Endometrial microvascular endothelial cells (primary cell): ENCODE results near the gene SNX11. TPM values are rescaled to one million over a fixed set of nuclear protein-coding genes. Genes with fewer than 3 reads are reported as not detected.

Source experiments
- in situ Hi-C: cut with HindIII; loops from 2 replicates; pipeline ENCODE4 v1.10.0; 2017; ENCODE audit warnings: low sequenced_read_pairs, low pct_unique_long_range_greater_than_20kb; ENCODE audit errors: inconsistent ontology term
- total RNA-seq: library from RNA; depleted of rRNA; stranded (reverse); fragments of >200 nt; gene quantifications from one replicate; pipeline ENCODE4 v1.2.3, GENCODE V29; 2015; ENCODE audit errors: inconsistent ontology term

The SNX11 gene
- total RNA-seq, 1 donor from 2014 or later: 27.2 TPM

DNA sequence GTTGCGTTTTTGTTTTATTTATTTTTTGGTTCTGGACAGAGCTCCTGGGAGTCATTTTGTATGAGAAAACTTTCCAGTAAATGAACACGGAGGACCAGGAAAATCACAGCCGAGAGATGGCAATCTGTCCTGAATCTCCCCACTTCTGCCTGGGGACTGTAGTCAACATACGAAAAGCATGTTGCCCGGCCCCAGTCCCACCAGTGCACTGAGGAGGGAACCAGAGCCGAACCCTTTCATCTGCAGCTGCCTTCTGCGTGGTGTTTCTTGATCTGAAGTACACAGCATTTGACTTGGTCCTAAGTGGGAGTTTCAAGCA lies 18.9 kb downstream of the SNX11 start:
- in situ Hi-C loops: no loop called here

DNA sequence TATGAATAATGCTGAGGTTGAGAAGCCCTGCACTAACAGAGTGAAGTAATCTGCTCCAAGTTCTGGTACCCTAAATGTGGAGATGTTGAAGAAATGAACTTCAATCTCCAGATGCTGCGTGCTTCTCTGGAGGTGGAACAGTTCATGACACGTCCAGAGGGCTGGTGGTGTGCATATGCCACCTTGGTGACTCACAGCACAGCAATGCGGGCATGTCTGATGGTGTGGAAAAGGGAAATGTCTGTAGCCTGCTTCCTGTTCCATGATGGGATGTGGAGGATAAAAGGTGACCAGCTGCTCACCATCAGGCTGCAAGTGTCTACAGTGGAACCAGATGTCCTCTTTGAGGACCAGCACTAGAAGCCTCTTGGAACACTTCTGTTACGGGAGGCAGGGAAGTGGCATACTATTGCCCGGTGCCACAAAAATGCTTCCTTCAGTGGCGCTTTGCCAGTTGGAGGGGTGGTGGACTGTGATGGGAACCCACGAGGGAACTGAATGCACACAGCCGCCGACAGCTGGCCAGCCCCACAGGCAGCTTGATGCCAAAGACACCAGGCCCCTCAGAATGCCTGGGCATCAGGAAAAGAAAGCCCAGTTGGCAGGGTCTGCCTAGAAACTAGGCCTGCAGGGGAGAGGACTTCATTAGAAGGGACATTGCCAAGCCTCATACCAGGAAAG lies 19.9 kb downstream of the SNX11 start:
- in situ Hi-C loops: no loop called here

DNA sequence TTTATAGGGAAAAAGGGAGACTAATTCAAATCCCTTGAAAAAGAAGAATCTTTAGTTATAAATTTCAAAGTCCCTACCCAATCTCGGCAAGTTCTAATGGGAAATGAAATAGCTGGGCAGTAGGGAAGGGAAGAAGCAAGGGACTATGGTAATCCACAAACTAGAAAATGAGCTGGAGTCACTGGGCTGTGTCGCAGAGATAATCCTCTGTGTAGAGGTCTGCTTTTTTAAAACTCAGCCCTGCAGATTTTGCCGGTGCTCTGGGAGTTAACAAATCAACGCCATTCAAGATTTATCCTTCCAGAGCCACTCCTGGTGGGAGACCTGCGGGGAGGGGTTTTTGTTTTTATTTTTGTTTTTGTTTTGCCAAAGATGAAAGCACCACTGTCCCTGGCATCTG lies 20.8 kb downstream of the SNX11 start:
- in situ Hi-C loops: no loop called here

DNA sequence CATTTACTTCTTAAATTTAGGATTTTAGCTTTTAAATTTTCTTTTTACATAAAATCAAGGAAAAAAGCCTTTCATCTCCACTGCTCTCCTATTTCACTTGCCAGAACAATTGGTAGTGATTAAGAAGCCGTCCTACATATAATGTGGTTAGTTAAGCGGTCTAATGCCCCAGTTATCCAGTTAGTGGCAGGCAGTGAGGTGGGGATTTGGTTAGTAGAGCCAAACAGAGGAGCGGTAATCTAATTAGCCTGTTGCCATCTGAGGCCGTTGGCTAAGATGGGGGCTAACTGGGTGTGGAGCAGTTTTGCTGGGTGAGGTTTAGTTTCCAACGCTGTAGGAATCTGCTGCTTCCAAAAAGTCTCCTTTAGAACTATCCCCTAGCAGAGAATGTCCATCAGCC lies 22.4 kb downstream of the SNX11 start:
- in situ Hi-C loops: no loop called here

DNA sequence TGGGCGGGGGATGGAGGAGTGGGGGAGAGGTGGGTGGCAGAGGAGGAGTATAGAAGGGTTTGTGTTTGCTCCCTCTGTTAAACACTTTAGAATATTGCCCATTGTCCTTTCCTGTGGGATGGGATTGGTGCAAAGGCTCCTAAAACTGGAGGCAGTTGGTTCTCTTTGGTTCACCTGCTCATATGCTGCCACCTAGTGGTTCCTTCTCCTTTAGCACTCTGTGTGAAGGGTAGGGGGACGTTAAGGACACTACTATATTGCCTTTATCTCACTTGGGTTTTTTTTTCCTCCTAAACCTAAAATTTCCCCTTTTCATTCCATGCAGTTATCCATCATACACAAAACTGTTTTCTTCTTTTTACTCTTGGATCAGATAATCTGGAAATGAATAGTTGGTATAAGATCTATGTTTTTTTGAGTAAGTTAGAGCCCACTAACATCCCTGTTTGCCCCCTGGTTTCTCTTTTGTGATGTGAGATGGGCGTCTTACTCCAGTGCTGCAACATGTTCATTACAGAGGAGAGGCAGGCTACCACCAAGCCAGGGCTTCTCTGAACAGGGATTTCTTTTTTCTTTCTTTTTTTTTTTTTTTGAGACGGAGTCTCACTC lies 23.8 kb downstream of the SNX11 start:
- in situ Hi-C loops: no loop called here

DNA sequence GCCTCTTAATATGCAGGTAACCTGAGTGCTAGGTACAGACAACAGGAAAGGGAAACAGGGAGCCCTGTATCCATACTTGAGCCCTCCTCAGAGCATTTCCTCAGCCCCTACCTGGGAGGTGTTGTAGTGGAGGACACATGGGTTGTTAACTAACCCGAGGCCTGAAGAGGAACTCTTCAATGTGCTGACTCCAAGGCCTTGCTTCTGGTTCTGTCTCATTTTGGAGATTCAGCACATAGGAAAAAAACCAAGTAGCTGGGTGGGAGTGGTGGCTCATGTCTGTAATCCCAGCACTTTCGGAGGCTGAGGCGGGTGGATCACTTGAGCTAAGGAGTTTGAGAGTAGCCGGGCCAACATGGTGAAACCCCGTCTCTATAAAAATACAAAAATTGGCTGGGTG lies 24.8 kb downstream of the SNX11 start:
- in situ Hi-C loops: no loop called here

DNA sequence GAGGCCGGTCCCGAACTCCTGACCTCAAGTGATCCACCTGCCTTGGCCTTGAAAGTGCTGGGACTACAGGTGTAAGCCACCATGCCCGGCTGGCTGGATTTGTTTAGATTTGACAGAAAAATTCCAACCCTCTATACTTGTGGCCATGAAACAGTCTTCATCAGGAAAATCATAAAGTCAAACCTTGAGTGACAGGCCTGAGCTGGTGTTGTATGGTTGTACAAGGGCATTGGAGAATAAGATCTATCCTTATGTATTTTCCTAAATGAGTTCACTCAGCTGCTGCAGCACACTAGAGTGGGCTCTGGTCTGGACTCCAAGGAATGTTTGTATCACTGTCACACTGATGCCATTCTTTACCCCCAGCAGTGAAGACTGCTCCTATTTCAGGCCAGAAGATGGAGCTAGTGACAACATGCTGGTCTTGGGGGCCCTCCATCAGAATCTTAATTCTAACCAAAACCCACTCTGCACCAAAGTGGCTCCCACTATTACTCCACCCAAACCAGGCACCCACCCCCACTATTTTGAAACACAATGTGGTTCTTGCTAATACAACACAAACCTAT lies 27.4 kb downstream of the SNX11 start:
- in situ Hi-C loops: no loop called here

DNA sequence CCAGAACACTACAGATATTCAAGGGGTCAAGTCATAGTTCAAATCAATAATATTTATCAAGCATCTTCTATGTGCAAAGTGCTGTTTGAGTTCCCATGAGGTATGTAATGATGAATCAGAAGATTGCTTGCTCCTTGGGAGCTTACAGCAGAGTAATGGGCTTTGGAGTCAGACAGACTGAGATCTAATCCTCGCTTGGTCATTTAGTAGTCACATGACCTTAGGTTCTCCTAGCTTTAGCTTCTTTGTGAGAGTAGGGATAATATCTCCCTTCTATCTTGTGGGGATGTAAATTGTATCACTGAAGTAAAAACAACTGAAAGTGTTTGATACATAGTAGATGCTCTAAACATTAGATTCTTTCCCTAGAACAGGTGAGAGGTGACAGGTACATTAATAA lies 30.1 kb downstream of the SNX11 start:
- in situ Hi-C loops: no loop called here

DNA sequence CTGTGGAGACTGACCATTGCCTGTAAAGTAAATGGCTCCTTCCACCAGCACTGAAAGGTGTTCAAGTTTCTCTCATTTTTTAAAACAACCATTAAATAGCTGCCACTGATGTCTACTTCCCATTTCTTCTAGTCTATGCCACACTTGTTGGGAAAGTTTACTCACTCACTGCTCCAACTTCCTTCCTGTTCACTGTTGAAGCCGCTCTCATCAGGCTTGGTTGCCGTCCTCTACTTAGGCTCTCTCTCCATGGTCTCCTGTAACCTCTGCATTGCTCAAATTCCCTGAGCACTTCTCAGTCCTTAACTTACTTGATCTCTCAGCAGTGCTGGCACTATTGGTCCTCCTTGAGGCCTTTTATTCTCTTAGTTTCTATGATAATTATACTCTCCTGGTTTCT lies 32.4 kb downstream of the SNX11 start:
- in situ Hi-C loops: no loop called here

DNA sequence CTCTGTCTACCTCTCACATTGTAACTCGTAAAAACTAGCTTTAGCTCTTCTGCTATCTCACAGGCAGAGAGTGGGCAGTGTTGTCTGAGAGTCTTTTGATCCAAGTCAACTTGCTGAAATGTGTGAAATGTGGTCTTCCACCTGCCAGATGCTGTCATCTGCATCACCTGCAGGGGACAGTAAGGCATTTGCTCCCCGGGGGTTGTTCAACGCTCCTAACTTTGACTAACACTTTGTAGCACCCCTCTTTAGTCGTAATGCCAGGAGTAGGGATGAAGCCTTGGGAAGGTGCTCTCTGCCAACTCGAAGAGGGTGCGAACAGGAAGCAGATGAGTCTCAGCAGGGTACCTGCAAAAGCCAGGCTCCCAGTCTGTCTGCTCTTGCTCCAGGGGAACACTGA lies 36.1 kb downstream of the SNX11 start:
- in situ Hi-C loops: no loop called here

DNA sequence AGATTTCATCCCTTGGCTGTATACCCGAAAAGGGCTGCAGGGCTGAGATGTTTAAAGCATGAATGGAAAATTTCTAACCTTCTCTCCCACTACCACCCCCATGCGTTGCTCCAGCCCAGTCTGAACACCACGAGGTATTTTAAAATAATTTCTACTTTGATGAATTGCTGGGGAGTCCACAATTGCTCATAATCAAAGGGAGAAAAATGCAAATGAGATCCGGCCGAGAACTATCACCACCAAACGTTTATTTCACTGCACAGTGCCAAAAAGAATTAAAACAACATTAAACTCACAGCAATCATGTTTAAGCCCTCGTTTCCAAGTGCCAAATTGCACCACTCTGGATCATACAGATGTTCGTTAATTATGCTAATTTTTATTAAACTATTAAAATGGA lies 36.7 kb downstream of the SNX11 start:
- in situ Hi-C loops: no loop called here

DNA sequence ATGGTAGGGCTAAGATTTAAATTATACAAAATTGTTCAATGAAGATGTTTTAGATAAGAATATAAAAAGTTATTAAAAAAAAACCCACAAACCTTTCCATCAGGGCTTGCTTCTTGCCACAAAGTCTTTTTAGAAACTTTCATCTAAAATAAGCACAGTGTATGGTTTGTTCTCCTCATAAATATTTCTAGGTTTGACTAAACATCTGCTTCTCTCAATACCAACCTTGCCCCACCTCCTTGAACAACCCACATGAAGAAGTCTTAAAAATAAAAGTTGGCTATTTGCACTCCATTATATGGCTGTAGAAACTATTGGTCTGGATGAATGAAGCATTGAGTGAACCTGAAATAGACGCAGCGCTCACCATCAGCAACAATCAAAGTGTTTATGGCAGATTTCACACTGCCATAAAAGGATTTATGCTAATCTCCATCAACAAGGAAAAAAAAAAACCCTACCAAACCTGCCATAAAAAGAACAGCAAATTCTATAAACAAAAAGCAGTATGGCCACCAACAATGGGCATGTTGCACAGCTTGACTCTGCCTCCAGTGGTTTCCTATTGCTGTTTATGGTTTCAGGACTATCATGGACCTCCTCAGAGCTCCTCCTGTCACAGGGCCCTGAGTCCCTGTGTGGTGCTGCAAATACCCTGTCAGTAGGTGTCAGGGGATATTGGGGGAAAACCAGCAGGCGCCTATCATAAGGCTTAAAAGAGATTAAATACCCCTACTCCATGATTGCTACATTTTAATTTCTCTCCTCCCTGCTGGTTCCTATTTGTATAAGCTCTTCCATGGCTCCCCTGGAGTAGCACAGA lies 37.6 kb downstream of the SNX11 start:
- in situ Hi-C loops: no loop called here

DNA sequence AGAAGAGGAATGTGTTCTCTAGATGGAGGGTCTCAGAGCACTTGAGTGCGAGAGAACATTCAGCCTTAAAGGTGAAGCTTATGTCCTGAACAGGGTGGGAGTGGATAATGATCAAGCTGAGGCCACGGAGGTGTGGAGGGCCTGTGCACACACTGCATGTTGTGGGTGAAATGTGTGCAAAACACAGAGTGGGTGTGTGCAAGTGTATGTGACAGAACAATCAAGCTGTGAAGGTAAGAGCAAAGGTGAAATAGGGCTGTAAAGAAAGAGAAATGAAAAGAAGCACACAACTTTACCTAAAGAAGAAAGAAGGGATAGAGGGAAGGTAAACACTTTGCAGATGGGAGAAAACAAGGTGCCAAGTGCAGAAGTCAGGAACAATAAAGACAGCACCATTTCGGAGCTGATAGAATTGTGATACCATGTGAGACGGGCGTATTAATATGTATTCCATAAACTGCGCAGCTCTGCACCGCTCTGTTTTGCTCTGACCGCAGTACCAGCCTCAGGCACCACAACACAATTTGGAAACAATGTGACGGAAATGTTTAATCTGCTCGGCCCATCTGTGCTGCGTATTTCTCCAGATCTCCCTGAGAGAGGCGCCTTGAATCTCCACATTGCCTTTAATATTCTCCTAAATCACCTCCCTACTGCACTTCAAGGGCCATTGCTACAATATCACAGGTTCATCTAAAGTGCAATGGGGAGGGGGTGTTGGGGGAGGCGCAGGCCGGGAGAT lies 40.6 kb downstream of the SNX11 start:
- in situ Hi-C loops: no loop called here

DNA sequence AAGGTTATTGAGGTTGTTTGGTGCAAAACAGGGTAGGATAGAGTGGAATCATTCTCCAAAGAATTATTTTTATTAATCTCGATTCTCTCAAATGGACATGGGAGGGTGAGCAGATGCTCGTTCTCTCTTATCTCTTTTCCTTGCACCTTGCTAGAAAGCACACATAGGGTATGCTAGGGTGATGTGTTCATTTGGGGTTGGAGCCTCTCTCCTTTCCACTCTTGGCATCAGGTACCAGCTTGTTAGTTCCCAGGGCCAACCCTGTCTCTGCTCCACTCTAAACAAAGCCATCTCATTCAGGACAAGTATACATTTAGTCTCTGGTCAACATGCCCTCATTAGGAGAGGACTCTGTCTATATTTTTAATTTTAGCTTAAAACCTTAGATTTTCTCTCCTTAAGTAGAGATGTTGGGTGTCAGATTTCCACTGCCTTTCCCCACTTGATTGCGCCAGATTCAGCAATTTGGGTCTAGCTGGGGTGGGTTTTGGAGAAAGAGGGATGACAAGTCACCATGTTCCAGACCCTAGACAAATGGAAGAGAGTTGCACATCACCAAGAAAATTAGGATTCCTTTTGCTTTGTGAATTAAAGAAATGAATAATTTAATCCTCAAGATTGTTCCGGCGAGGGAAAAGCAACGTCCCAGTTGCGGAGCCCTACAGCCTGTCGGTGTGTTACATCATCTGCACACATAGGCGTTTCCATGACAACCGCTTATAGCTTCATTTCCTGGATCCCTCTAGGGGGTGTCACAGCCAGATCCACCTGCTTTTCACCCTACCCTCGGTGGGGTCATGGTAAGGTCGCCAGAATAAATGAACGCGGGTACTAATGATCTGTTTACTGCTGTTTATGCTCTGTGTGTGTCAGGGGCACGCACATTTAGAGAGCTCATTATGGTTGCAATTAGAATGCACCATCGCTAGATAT lies 41.6 kb downstream of the SNX11 start:
- in situ Hi-C loops: no loop called here

DNA sequence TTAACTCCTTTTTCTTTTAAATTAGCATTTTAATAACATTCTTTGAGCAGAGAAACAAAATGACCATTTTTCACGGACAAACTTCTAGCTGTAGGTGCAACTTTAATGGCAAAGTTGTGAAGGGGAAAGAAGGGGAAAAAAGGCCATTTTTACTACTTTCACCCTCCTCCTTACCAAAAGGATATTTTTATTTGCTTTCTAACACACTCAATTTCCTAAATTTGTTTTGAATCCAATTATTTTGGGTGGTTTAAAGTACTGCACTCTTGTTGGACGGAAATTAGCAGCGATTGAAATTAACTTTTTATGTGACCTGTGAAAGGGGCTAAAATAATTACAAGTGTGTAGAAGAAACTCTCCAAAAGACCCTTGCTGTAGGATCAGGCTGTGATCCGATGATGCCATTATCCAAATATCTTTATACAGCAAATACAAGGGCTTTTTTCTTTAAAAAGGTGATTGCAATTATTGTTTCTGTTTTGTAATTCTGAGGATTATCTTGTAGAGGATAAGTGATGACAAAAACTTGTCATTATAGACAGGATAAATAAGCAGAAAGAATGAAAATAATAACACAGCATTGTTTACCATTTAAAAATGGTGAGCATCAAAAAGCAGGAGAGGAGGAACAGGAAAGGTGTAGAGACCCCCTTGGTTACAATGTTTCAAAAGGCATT lies 42.4 kb downstream of the SNX11 start:
- in situ Hi-C loops: no loop called here

DNA sequence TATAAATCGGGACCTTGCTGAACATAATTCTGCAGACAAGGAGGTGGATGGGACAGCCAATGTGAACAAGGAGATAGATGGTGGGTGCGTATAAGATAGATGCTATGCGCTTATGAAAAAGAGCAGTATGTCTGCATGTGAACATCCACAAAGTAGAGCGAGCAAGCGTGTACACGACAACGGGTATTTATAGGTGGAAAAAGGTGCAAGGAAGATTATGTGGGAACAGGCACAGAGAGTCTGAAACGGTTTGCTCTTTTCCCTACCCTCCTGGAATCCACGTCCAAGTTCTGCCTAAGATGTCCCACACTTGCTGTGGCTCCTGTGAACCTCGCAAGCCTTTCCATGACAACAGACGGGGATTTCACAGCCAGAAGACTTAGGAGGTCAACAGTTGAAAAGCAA lies 43.0 kb downstream of the SNX11 start:
- in situ Hi-C loops: no loop called here

DNA sequence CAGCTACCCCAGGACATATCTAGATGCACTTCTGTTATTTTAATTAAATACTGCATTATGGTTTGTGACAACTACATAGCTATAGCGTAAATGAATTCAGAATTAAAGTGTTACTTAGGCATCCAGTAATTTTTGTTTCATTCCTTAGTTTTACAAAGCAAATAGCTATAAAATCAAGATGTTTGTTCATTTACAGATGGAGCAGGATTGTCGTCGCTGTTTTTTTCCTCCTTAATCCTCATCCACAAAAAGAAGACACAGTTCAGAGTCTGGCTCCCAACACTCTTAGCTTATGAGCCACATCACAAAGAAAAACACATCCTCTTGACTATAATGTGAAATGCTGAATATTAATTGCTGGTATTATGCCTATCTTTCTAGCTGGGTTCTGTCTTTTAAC lies 43.7 kb downstream of the SNX11 start:
- in situ Hi-C loops: no loop called here

DNA sequence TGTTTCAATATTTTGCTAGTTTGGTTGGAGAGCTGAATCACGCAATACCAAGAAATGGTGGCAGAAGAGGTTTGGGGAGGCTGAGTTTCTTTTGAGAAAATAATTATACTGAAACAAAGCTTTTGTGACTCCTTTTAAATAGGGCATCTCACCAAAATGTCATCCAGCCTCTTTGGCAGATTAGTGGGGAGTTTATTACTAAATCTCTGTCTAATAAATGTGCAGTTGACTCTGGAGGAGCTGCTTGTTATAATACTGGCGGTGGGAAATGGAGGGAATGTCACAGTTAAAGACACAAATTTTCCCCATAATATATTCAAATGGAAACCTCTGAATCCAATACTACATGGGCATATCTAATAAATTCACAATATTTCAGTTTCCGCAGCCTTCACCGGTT lies 44.7 kb downstream of the SNX11 start:
- in situ Hi-C loops: no loop called here
